ENCODE measurements around the gene SRBD1.

Gene SRBD1

DNA sequence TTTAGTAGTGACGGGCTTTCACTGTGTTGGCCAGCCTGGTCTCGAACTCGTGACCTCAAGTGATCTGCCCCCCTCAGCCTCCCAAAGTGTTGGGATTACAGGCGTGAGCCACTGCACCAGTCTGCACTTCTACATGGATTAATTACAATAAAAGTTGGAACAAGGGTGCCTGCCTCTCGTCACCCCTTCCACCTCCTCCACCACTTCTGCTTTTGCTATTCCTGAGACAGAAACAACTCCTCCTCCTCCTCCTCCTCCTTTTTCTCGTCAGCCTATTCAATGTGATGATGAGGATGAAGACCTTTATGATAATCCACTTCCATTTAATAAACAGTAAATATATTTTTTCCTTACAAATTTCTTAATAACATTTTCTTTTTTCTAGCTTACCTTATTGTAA is 35.2 kb downstream of the SRBD1 start:
- TF ChIP-seq, protein P1, sequence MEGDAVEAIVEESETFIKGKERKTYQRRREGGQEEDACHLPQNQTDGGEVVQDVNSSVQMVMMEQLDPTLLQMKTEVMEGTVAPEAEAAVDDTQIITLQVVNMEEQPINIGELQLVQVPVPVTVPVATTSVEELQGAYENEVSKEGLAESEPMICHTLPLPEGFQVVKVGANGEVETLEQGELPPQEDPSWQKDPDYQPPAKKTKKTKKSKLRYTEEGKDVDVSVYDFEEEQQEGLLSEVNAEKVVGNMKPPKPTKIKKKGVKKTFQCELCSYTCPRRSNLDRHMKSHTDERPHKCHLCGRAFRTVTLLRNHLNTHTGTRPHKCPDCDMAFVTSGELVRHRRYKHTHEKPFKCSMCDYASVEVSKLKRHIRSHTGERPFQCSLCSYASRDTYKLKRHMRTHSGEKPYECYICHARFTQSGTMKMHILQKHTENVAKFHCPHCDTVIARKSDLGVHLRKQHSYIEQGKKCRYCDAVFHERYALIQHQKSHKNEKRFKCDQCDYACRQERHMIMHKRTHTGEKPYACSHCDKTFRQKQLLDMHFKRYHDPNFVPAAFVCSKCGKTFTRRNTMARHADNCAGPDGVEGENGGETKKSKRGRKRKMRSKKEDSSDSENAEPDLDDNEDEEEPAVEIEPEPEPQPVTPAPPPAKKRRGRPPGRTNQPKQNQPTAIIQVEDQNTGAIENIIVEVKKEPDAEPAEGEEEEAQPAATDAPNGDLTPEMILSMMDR (IDR thresholded peaks at IDR 0.05; ENCODE audit: low read depth, low read length): no peak
- no peak overlapping the region for H3K4me3 ChIP-seq (replicated peaks in 1 of 2; ENCODE audit: low read depth in 2 of 2, low read length in 2 of 2)
- no peak for DNase-seq (ENCODE audit: low read depth in 2 of 2)

GRCh38 chr2:45572979-45573378 is 38.1 kb downstream of the SRBD1 start:
- TF ChIP-seq, protein P1 (IDR thresholded peaks at IDR 0.05; ENCODE audit: low read depth, low read length): no peak

DNA sequence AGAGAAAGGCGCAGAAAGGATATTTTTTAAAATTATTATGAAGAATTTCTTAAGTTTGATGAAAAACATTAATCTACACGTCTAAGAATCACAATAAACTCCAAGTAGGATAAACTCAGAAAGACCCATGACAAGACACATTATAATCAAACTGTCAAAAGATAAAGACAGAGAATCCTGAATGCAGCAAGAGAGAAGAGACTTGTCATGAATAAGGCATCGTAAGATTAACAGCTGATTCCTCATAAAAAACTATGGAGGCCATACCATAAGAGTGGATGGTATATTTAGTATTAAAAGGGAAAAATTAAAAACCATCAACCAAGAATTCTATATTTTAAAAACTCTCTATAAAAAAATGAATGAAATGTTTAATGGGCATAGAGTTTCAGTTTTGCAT is 39.1 kb downstream of the SRBD1 start:
- peak in 1 of 2 donors; percentile 4 for DNase-seq (ENCODE audit: low read depth in 2 of 2)
- no peak overlapping the region for H3K4me3 ChIP-seq (replicated peaks in 1 of 2; ENCODE audit: low read depth in 2 of 2, low read length in 2 of 2)
- TF ChIP-seq, protein P1 (IDR thresholded peaks at IDR 0.05; ENCODE audit: low read depth, low read length): no peak

More at GRCh38 chr2:45572979-45573378, 38.1 kb downstream of the SRBD1 start:
- no peak for DNase-seq (ENCODE audit: low read depth in 2 of 2)
- H3K4me3 ChIP-seq (replicated peaks in 1 of 2; ENCODE audit: low read depth in 2 of 2, low read length in 2 of 2): no peak overlapping the region

- TF ChIP-seq, protein P1 (IDR thresholded peaks at IDR 0.05; ENCODE audit: low read depth, low read length): no peak
- no peak overlapping the region for H3K4me3 ChIP-seq (replicated peaks in 1 of 2; ENCODE audit: low read depth in 2 of 2, low read length in 2 of 2)
- peak; percentile 25 to 92 for DNase-seq (ENCODE audit: low read depth in 2 of 2)
Observed at GRCh38 chr2:45570671-45571334, 40.3 kb downstream of the SRBD1 start.

GRCh38 chr2:45568935-45569334 is 42.1 kb downstream of the SRBD1 start:
- H3K4me3 ChIP-seq (replicated peaks in 1 of 2; ENCODE audit: low read depth in 2 of 2, low read length in 2 of 2): peak overlapping the region in 1 of 2 donors; percentile 13
- DNase-seq (ENCODE audit: low read depth in 2 of 2): peak in 1 of 2 donors; percentile 66
- TF ChIP-seq, protein P1 (IDR thresholded peaks at IDR 0.05; ENCODE audit: low read depth, low read length): no peak

DNA sequence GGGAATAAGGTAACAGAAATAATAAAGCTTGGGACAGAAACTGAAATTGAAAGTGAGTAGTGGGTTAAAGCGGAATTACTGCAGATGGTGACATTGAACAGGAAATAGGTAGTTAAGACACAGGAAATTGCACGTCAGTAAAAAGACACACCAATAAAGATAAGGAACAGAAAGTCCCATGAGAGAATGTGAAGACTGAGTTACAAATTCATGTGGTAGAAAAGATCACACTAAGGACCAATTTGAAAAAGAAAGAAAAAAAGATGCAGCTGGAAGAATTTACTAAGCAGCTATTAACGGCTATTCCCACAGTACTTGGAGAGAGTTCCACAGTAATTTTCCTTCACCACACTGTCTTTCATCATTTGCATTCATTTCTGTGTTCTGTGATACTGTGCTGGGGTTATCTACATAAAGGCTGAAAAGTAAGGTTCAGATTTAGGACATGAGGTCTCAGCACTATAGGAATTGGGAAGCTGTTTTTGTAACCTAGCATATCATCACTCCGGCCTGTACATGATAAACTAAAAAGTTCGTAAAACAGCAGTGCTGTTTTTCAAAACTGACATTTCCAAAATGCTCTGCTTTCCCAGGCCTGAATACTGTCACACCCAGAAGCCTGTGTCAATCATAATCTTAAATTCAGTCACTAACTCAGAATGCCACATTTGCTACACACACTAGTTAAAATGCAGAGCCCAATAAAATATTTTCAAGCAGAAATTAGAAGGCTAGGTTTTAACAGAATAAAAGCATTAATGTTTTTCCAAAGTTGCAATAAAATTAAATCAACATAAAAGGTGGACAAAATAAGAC is 42.9 kb downstream of the SRBD1 start:
- H3K4me3 ChIP-seq (replicated peaks in 1 of 2; ENCODE audit: low read depth in 2 of 2, low read length in 2 of 2): peak overlapping the region in 1 of 2 donors; percentile 8
- DNase-seq (ENCODE audit: low read depth in 2 of 2): peak; percentile 49 to 59

More for the DNA sequence above, 42.9 kb downstream of the SRBD1 start:
- TF ChIP-seq, protein P1 (IDR thresholded peaks at IDR 0.05; ENCODE audit: low read depth, low read length): no peak
